ENCODE measurements around the gene ATP1A3.

Gene ATP1A3

DNA sequence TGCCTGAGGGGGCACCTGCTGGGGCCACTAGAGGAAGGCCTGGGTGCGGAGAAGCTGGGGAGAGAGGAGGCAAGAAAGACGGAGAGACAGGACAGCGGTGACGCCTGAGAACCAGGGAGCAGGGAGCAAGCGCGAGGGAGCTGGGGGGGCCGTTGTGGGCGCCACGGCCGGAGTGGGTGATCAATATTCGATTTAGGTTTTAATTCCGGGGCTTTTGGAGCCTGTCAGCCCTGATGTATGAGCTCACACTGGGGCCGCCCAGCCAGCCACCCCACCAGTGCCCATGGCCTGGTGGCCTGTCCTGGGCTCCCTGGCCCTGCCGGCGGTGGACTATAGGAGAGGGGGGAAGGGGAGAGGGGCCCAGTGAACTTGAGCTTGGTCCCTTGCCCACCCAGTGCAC, 57.1 kb downstream of the ATP1A3 start:
- WGBS (ENCODE audit: extremely low coverage, insufficient coverage, low lambda C conversion rate): no CpG with 5 or more reads among the region's 15 CpGs
- Histone ChIP-seq H4K8ac (ENCODE audit: low read depth, low read length) (no peak overlapping the region), H3K23ac (ENCODE audit: low read length) (no peak overlapping the region), H3K79me1 (ENCODE audit: low read length) (no peaks in the 10 kb centered on the region), H4K5ac (ENCODE audit: low read length) (no peak overlapping the region), H3K56ac (ENCODE audit: low read length) (no peak overlapping the region), H3K4me1 (ENCODE audit: control insufficient read depth, low read depth, low read length) (no peaks in the 10 kb centered on the region), H3K9ac (ENCODE audit: low read length) (no peak overlapping the region), H2BK120ac (ENCODE audit: low read depth, low read length) (no peak overlapping the region), H3K18ac (ENCODE audit: low read length) (no peak overlapping the region), H3K36me3 (ENCODE audit: control insufficient read depth, insufficient read depth, low read length) (no peaks in the 10 kb centered on the region), H2BK15ac (replicated peaks; ENCODE audit: low read depth) (no peak overlapping the region), H2AK5ac (ENCODE audit: low read length) (no peak overlapping the region), H3K4me2 (ENCODE audit: low read length) (no peak overlapping the region), H3K27me3 (ENCODE audit: insufficient read depth, low read length, poor library complexity) (peaks cover 53% of the 10 kb centered on the region), H3K4me3 (ENCODE audit: low read length) (no peak overlapping the region), H3K4ac (ENCODE audit: low read depth, low read length) (no peak overlapping the region), H2BK5ac (ENCODE audit: low read length) (no peak overlapping the region), H3K79me2 (ENCODE audit: control insufficient read depth, insufficient read depth, low read length) (no peaks in the 10 kb centered on the region), H3K27ac (ENCODE audit: low read depth, low read length) (no peak overlapping the region)
- no peak for DNase-seq

- H3K9ac ChIP-seq (ENCODE audit: low read length): no peak overlapping the region
- H4K5ac ChIP-seq (ENCODE audit: low read length): no peak overlapping the region
- no peak for DNase-seq
- H2BK15ac ChIP-seq (replicated peaks; ENCODE audit: low read depth): no peak overlapping the region
- H4K8ac ChIP-seq (ENCODE audit: low read depth, low read length): no peak overlapping the region
- H3K4me1 ChIP-seq (ENCODE audit: control insufficient read depth, low read depth, low read length): no peaks in the 10 kb centered on the region
- no peaks in the 10 kb centered on the region for H3K79me2 ChIP-seq (ENCODE audit: control insufficient read depth, insufficient read depth, low read length)
- no peaks in the 10 kb centered on the region for H3K36me3 ChIP-seq (ENCODE audit: control insufficient read depth, insufficient read depth, low read length)
- no peak overlapping the region for H3K18ac ChIP-seq (ENCODE audit: low read length)
- H2BK5ac ChIP-seq (ENCODE audit: low read length): no peak overlapping the region
- no peak overlapping the region for H3K23ac ChIP-seq (ENCODE audit: low read length)
- no CpG with 5 or more reads among the region's 8 CpGs for WGBS (ENCODE audit: extremely low coverage, insufficient coverage, low lambda C conversion rate)
- no peak overlapping the region for H3K4me2 ChIP-seq (ENCODE audit: low read length)
- no peaks in the 10 kb centered on the region for H3K79me1 ChIP-seq (ENCODE audit: low read length)
- H3K56ac ChIP-seq (ENCODE audit: low read length): no peak overlapping the region
- H3K4me3 ChIP-seq (ENCODE audit: low read length): no peak overlapping the region
- no peak overlapping the region for H3K27ac ChIP-seq (ENCODE audit: low read depth, low read length)
- H3K27me3 ChIP-seq (ENCODE audit: insufficient read depth, low read length, poor library complexity): peaks cover 58% of the 10 kb centered on the region
- no peak overlapping the region for H2BK120ac ChIP-seq (ENCODE audit: low read depth, low read length)
- H3K4ac ChIP-seq (ENCODE audit: low read depth, low read length): no peak overlapping the region
- H2AK5ac ChIP-seq (ENCODE audit: low read length): no peak overlapping the region
These were observed 57.6 kb downstream of the ATP1A3 start for GRCh38 chr19:41936416-41936850.

- Histone ChIP-seq H3K23ac (ENCODE audit: low read length) (no peak overlapping the region), H3K4me3 (ENCODE audit: low read length) (no peak overlapping the region), H3K56ac (ENCODE audit: low read length) (no peak overlapping the region), H2BK15ac (replicated peaks; ENCODE audit: low read depth) (no peak overlapping the region), H4K5ac (ENCODE audit: low read length) (no peak overlapping the region), H2BK120ac (ENCODE audit: low read depth, low read length) (no peak overlapping the region), H3K27me3 (ENCODE audit: insufficient read depth, low read length, poor library complexity) (peaks cover 57% of the 10 kb centered on the region), H3K36me3 (ENCODE audit: control insufficient read depth, insufficient read depth, low read length) (no peaks in the 10 kb centered on the region), H4K8ac (ENCODE audit: low read depth, low read length) (no peak overlapping the region), H3K4ac (ENCODE audit: low read depth, low read length) (no peak overlapping the region), H3K27ac (ENCODE audit: low read depth, low read length) (no peak overlapping the region), H3K79me2 (ENCODE audit: control insufficient read depth, insufficient read depth, low read length) (no peaks in the 10 kb centered on the region), H2AK5ac (ENCODE audit: low read length) (no peak overlapping the region), H3K4me2 (ENCODE audit: low read length) (no peak overlapping the region), H3K4me1 (ENCODE audit: control insufficient read depth, low read depth, low read length) (no peaks in the 10 kb centered on the region), H2BK5ac (ENCODE audit: low read length) (no peak overlapping the region), H3K18ac (ENCODE audit: low read length) (no peak overlapping the region), H3K79me1 (ENCODE audit: low read length) (no peaks in the 10 kb centered on the region), H3K9ac (ENCODE audit: low read length) (no peak overlapping the region)
- no peak for DNase-seq
- no CpG with 5 or more reads among the region's 26 CpGs for WGBS (ENCODE audit: extremely low coverage, insufficient coverage, low lambda C conversion rate)
These were observed 58.1 kb downstream of the ATP1A3 start for GRCh38 chr19:41935760-41936415.

GRCh38 chr19:41934849-41935374, 59.1 kb downstream of the ATP1A3 start:
- no peak overlapping the region for H3K9ac ChIP-seq (ENCODE audit: low read length)
- no peak overlapping the region for H3K4ac ChIP-seq (ENCODE audit: low read depth, low read length)
- no peak overlapping the region for H3K56ac ChIP-seq (ENCODE audit: low read length)
- no CpG with 5 or more reads among the region's 7 CpGs for WGBS (ENCODE audit: extremely low coverage, insufficient coverage, low lambda C conversion rate)
- H2BK5ac ChIP-seq (ENCODE audit: low read length): no peak overlapping the region
- H4K8ac ChIP-seq (ENCODE audit: low read depth, low read length): no peak overlapping the region
- no peak overlapping the region for H2BK120ac ChIP-seq (ENCODE audit: low read depth, low read length)
- H3K36me3 ChIP-seq (ENCODE audit: control insufficient read depth, insufficient read depth, low read length): no peaks in the 10 kb centered on the region
- no peak overlapping the region for H2AK5ac ChIP-seq (ENCODE audit: low read length)
- H3K27ac ChIP-seq (ENCODE audit: low read depth, low read length): no peak overlapping the region
- DNase-seq: peak; percentile 88
- H3K79me2 ChIP-seq (ENCODE audit: control insufficient read depth, insufficient read depth, low read length): no peaks in the 10 kb centered on the region
- no peak overlapping the region for H4K5ac ChIP-seq (ENCODE audit: low read length)
- H3K23ac ChIP-seq (ENCODE audit: low read length): no peak overlapping the region
- no peak overlapping the region for H3K18ac ChIP-seq (ENCODE audit: low read length)
- no peak overlapping the region for H3K4me3 ChIP-seq (ENCODE audit: low read length)
- no peak overlapping the region for H3K4me2 ChIP-seq (ENCODE audit: low read length)
- no peaks in the 10 kb centered on the region for H3K79me1 ChIP-seq (ENCODE audit: low read length)
- peaks cover 61% of the 10 kb centered on the region for H3K27me3 ChIP-seq (ENCODE audit: insufficient read depth, low read length, poor library complexity)
- no peak overlapping the region for H2BK15ac ChIP-seq (replicated peaks; ENCODE audit: low read depth)
- peaks cover 2% of the 10 kb centered on the region for H3K4me1 ChIP-seq (ENCODE audit: control insufficient read depth, low read depth, low read length)

- Histone ChIP-seq H3K4ac (ENCODE audit: low read depth, low read length) (no peak overlapping the region), H3K4me3 (ENCODE audit: low read length) (no peak overlapping the region), H2BK120ac (ENCODE audit: low read depth, low read length) (no peak overlapping the region), H2AK5ac (ENCODE audit: low read length) (no peak overlapping the region), H3K4me1 (ENCODE audit: control insufficient read depth, low read depth, low read length) (peaks cover 2% of the 10 kb centered on the region), H3K79me1 (ENCODE audit: low read length) (no peaks in the 10 kb centered on the region), H3K27ac (ENCODE audit: low read depth, low read length) (no peak overlapping the region), H4K8ac (ENCODE audit: low read depth, low read length) (no peak overlapping the region), H4K5ac (ENCODE audit: low read length) (no peak overlapping the region), H2BK5ac (ENCODE audit: low read length) (no peak overlapping the region), H3K23ac (ENCODE audit: low read length) (no peak overlapping the region), H3K18ac (ENCODE audit: low read length) (no peak overlapping the region), H3K36me3 (ENCODE audit: control insufficient read depth, insufficient read depth, low read length) (no peaks in the 10 kb centered on the region), H3K9ac (ENCODE audit: low read length) (no peak overlapping the region), H3K27me3 (ENCODE audit: insufficient read depth, low read length, poor library complexity) (peaks cover 69% of the 10 kb centered on the region), H3K4me2 (ENCODE audit: low read length) (no peak overlapping the region), H3K56ac (ENCODE audit: low read length) (no peak overlapping the region), H3K79me2 (ENCODE audit: control insufficient read depth, insufficient read depth, low read length) (no peaks in the 10 kb centered on the region), H2BK15ac (replicated peaks; ENCODE audit: low read depth) (no peak overlapping the region)
- no peak for DNase-seq
- no CpG with 5 or more reads among the region's 7 CpGs for WGBS (ENCODE audit: extremely low coverage, insufficient coverage, low lambda C conversion rate)
These were observed 60.2 kb downstream of the ATP1A3 start for GRCh38 chr19:41933693-41934426.

Data from mesendoderm (in vitro differentiated cells).